HG03064 (cell line): Measurements from ENCODE around the gene MTCL1.

Source experiments
- ATAC-seq: cut with Tn5 transposase; IDR thresholded peaks from one replicate; pipeline ENCODE4 v1.9.1; 2021; ENCODE audit warnings: low read depth; ENCODE audit not compliant: unreplicated experiment

Gene MTCL1

DNA sequence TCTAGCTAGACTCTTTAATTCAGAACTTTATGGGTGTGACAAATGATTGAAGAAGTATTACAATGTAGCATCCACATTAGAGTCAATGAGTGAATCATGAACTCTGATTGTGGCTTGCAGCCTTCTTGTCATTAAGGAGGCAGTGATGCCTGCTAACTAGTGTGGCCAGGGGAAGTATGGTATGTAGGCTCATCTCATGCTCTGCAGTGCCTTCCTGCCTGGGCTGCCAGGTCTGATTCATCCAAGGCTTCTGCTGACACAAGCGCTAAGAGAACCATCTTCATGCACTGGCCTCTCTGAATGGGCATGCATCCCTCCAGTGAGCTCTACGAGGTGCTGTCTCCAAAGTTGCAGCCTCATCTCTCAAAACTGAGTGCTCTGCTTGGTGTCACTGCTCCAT, 144.3 kb downstream of the MTCL1 start:
- ATAC-seq, result no peak

- ATAC-seq, result no peak
These were observed 146.3 kb downstream of the MTCL1 start for GRCh38 chr18:8851659-8852058.

- ATAC-seq, result no peak
These were observed 149.2 kb downstream of the MTCL1 start for GRCh38 chr18:8854550-8854949.

DNA sequence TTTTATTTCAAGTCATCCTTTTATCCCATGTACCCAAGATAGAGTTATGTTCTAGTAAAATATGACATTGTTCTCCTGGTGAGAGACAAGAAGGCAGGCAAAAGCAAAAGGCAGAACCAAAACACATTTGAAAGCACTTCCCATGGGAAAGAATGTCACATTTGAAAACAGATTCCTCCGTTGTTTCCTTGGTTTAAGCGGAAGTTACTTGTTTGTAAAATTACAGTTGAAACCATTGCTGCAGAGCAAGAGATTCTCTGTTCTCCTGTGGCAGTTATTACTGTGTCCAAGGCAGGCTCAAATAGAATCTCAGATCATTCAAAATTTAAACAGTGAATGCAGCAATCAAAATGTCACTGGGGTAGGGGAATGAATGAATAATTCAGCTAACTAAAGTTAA, 149.6 kb downstream of the MTCL1 start:
- no peak for ATAC-seq

DNA sequence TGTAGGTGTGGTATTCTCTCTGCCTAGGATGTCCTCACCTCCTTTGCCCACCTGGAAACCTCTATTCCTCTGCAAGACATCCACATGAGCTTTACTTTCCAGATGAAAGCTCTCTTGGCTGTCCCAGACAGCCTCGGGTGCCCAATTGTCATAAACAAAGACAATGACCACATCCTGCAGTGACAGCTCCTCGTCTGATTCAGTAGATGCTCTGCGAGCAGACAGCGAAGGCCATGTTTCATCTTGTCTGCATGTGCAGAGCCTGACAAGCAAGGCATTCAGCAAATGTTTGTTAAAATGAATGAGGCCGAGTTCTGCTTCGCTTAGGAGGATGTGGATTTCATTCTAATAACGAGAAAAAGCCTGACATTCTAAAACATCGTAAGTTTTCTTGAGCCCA, 150.9 kb downstream of the MTCL1 start:
- no peak for ATAC-seq

DNA sequence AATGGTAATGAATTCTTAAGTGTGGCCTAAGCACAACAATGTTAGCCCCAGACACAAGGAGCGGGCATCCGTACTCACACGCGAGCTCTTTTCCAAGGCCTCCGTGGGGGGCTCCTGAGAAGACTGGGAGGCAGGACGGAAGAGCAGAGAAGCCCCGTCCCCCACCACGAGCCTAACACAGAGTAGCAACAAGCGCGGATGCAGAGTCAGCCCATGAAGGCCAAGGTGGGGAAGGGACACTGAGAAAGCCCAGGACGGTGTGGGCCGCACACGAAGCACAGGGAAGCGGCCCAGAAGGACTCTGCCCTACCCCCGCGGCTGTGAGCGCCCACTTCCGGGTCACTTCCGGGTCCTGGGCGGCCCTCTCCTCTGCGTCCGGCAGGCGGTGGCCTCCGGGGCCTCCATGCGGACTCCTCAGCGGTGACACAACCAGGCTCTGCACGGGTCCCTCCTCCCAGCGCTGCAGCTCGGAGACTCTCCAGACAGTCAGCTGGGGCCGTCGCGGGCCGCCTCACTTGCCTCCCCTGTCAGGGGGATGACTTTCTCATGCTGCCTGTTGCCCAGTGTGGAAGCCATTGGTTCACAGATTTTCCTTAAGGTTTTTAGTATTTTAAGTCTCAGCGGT, 151.5 kb downstream of the MTCL1 start:
- no peak for ATAC-seq

DNA sequence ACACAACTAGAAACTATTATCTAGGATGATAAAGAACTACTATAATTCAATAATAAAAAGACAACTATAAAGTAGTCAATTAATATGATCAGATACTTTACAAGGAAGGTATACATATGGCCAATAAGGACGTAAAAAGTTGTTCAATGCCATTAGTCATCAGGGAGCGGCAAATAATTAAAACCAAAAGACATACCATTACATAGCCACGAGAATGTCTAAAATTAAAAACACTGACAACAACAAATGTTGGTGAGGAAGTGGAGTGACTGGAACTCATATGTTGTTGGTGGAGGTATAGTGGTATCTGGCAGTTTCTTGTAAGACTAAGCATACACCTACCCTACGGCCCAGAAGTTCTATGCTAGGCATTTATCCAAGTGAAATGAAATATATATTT, 152.4 kb downstream of the MTCL1 start:
- no peak for ATAC-seq

- no peak for ATAC-seq
These were observed 153.6 kb downstream of the MTCL1 start for GRCh38 chr18:8858888-8859511.

DNA sequence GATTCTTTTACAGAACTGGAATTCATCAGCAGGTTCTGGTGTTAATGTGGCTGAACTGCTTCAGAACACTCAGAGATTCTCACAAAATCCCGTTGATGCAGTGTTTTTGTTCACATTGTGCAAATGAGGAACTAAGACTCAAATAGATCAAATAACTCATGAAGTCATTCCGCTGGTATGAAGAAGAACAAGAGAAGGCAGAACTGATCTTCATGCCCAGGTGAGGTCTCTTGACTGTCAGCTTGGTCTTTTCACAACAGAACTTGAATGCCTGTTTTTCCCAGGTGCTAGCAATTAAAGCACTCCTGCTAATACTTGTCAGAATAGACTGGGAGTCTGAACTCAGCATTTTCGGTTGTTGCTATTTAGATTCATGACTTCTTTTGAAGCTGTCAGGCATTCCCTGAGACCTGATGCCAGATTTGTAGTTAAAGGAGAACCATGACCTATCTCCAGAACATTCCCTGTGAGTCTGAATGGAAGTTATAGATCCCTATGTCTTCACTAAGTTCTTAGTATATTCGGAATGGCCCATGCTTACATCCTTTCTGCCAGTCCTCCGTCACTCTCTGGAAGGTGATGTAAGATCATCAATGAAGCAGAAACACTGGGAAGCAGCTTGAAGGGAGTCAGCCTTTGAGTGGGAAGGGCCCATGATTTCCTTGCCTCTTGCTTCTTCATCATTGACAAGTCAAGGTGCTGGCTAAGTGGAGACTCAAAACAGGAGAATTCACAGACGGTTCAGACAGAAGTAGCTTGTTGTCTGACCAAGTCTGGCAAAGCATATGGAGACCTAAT, 155.7 kb downstream of the MTCL1 start:
- ATAC-seq, result no peak

- ATAC-seq, result no peak
These were observed 158.1 kb downstream of the MTCL1 start for GRCh38 chr18:8863427-8863826.

- no peak for ATAC-seq
These were observed 160.6 kb downstream of the MTCL1 start for GRCh38 chr18:8865934-8866333.

DNA sequence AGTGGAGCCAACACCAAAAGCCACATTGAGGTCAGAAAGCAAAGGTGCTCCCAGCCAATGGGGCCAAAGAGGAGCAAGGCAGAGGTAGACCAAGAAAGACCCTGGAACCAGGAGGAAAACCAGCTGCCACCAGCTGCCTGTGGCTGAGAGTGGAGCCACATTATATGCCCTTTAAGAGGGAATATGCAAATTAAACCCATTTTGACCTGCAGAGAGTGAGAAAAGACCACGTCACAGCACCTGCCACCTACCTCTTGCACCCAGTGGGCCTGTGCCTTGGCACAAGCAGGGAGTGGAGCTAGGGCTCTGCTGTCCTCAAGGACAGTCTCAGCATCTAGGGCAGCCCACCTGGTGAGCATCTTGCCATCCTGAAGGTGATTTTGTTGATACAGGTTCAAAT, 161.3 kb downstream of the MTCL1 start:
- ATAC-seq, result no peak

DNA sequence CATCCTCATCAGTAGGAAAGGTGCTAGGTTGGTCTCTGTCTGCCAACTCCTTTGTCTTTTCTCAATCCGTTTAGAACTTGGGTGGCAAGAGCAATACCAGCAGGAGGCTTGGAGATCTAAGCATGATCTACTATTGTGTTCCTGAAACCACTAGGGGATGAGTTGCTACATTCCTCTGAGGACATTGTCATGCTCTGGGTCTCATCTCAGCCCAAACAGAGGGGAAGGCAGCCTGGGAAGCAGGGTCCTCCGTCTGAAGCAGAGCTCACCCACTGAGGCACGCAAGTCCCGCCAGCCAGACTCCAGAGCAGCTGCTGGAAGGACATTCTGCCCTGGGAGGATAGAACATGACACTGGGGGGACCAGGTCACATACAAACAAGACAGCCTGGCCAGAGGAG, 162.9 kb downstream of the MTCL1 start:
- ATAC-seq, result no peak

GRCh38 chr18:8868779-8869415, 163.5 kb downstream of the MTCL1 start:
- ATAC-seq, result no peak

- ATAC-seq, result no peak
These were observed 164.3 kb downstream of the MTCL1 start for GRCh38 chr18:8869696-8870095.

DNA sequence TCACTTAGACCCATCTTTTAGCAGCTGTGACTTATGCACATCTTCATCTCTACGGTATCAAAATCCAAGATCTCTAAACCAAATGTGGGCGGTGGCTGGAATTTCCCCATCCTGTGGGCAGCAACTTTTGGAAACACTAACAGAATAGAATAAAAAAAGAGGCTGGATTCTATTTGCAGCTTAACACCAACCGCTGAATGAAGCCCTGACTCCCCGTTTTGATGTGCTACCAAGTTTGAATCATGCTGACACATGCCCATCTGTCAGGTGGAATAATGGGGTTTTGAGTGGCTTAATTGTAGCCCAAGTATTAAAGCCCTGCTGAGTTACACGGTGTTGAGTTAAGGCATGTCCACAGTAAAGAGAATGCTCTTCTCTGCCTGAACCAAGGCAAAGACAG, 165.2 kb downstream of the MTCL1 start:
- ATAC-seq, result no peak

- ATAC-seq, result no peak
These were observed 166.1 kb downstream of the MTCL1 start for GRCh38 chr18:8871489-8871888.

DNA sequence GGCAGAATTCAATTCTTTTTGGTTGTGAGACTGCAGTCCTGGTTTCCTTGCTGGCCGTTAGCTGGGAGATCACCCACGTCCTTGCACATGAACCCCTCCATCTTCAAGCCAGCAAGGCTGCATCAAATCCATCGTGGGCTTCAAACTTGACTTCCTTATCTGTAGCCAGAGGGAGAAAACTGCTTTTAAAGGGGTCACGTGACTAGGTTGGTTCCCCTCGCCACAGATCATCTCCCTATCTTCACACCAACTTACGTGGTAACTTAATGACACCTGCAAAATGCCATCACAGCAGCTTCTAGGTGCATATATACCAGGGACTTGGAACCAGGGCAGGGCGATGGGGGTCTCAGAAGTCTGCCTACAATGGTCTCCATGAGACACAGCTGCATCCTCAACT, 169.5 kb downstream of the MTCL1 start:
- no peak for ATAC-seq

DNA sequence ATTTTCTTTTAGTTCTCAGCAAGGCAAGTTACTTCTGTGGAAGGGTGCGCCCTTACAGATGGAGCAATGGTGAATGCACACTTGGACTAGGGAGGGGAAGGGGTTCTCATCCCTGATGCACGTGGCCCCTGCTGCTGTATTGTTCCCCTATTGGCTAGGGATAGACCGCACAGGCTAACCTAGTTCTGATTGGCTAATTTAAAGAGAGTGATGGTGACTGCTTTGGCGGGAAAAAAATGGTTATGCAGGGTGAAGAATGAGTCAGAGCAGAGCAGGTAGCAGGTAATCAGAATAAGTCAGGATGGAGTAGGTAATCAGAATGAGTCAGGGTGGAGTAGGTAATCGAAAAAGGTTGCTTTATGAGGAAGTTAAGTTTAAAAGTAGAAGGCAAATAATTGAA, 171.5 kb downstream of the MTCL1 start:
- no peak for ATAC-seq

DNA sequence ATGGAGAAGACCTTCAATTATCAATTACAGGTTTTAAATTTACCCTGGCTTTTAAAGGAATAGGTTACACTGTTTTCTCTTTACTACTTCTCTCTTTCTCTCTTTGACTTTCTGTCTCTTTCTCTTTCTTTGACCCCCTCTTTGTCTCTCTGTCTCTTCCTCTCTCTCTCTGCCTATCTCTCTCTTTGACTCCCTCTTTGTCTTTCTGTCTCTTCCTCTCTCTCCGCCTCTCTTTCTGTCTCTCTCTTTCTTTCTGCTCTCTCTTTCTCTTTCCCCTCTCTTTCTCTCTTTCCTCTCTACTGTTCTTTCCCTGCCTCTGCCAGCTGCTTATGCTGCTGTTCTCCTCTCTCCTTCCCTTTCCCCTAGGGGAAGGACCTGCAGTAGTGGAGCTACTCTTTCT, 175.7 kb downstream of the MTCL1 start:
- ATAC-seq, result no peak
